Epithelial cell of proximal tubule (primary cell): ENCODE results near the gene GUCA2B. TPM values are rescaled to one million over a fixed set of nuclear protein-coding genes. Genes with fewer than 3 reads are reported as not detected.

Source experiments
- total RNA-seq: library from RNA; depleted of rRNA; stranded (reverse); fragments of >200 nt; gene quantifications from 2 replicates; pipeline ENCODE4 v1.2.3, GENCODE V29; 2015

Gene GUCA2B
- total RNA-seq, 1 donor from 2014 or later: not detected

Other genes with a start within 250 kb of the GUCA2B start
- 3.9 and 6.7 TPM in 2 replicates for gene HIVEP3, start 234.5 kb upstream of the GUCA2B start, total RNA-seq
- gene GUCA2A, start 11.3 kb downstream of the GUCA2B start, total RNA-seq: not detected in 2 replicates
- gene FOXJ3, start 181.8 kb downstream of the GUCA2B start, total RNA-seq: 15.9 and 17.2 TPM in 2 replicates
- 0.14 and 1.7 TPM in 2 replicates for gene RIMKLA, start 227.4 kb downstream of the GUCA2B start, total RNA-seq